H9 (cell line): Measurements from ENCODE around the gene ZNF335. TPM values are rescaled to one million over a fixed set of nuclear protein-coding genes. Genes with fewer than 3 reads are reported as not detected.

ENCODE experiments used
- DNase-seq: peaks from one replicate; pipeline ENCODE4 v3.0.0-alpha.2; 2017
- H2AFZ ChIP-seq: one replicate; pipeline ENCODE4 v1.6.1; 2013; ENCODE audit warnings: mild to moderate bottlenecking, low read length, control low read depth, moderate library complexity
- H2AK5ac ChIP-seq: 2 replicates; pipeline ENCODE4 v1.6.1; 2013; ENCODE audit warnings: low read length, control low read depth, mixed read lengths; ENCODE audit not compliant: insufficient read length
- H2BK120ac ChIP-seq: one replicate; pipeline ENCODE4 v1.6.1; 2013; ENCODE audit warnings: low read depth, mild to moderate bottlenecking, low read length, control low read depth, inconsistent platforms; ENCODE audit not compliant: poor library complexity, severe bottlenecking
- H2BK12ac ChIP-seq: 2 replicates; pipeline ENCODE4 v1.6.1; 2013; ENCODE audit warnings: low read length, control low read depth, mixed read lengths, low read depth; ENCODE audit not compliant: insufficient read length
- H2BK15ac ChIP-seq: 2 replicates; pipeline ENCODE4 v1.6.1; 2013; ENCODE audit warnings: low read depth, low read length, control low read depth
- H2BK20ac ChIP-seq: one replicate; pipeline ENCODE4 v1.6.1; 2013; ENCODE audit warnings: low read depth, mild to moderate bottlenecking, low read length, control low read depth, inconsistent platforms; ENCODE audit not compliant: poor library complexity, severe bottlenecking
- H2BK5ac ChIP-seq: 2 replicates; pipeline ENCODE4 v1.6.1; 2013; ENCODE audit warnings: low read length, control low read depth, mixed read lengths; ENCODE audit not compliant: insufficient read length
- H3K14ac ChIP-seq: 2 replicates; pipeline ENCODE4 v1.6.1; 2013; ENCODE audit warnings: low read length, control low read depth; ENCODE audit not compliant: insufficient read depth
- H3K18ac ChIP-seq: 2 replicates; pipeline ENCODE4 v1.6.1; 2013; ENCODE audit warnings: low read depth, mild to moderate bottlenecking, mixed read lengths, low read length, control low read depth; ENCODE audit not compliant: insufficient read length
- H3K23ac ChIP-seq: 2 replicates; pipeline ENCODE4 v1.6.1; 2013; ENCODE audit warnings: low read length, control low read depth, mixed read lengths, low read depth; ENCODE audit not compliant: insufficient read length
- H3K23me2 ChIP-seq: 2 replicates; pipeline ENCODE4 v1.6.1; 2013; ENCODE audit warnings: low read depth, mild to moderate bottlenecking, mixed read lengths, low read length, control low read depth; ENCODE audit not compliant: insufficient read length, poor library complexity, severe bottlenecking
- H3K27ac ChIP-seq: 2 replicates; pipeline ENCODE4 v1.5.1; 2013; ENCODE audit warnings: low read length, control low read depth, mixed read lengths, low read depth; ENCODE audit not compliant: insufficient read length
- H3K27me3 ChIP-seq: 2 replicates; pipeline ENCODE4 v1.6.1; 2013; ENCODE audit warnings: low read length, control low read depth, inconsistent platforms; ENCODE audit not compliant: insufficient read depth
- H3K4ac ChIP-seq: 2 replicates; pipeline ENCODE4 v1.6.1; 2013; ENCODE audit warnings: low read depth, mild to moderate bottlenecking, control low read depth, inconsistent platforms, low read length, moderate library complexity
- H3K4me1 ChIP-seq: 2 replicates; pipeline ENCODE4 v1.6.1; 2013; ENCODE audit warnings: low read length, control low read depth, inconsistent platforms; ENCODE audit not compliant: insufficient read depth
- H3K4me2 ChIP-seq: 2 replicates; pipeline ENCODE4 v1.6.1; 2013; ENCODE audit warnings: low read length, control low read depth, mixed read lengths; ENCODE audit not compliant: insufficient read length, insufficient read depth
- H3K56ac ChIP-seq: 2 replicates; pipeline ENCODE4 v1.6.1; 2013; ENCODE audit warnings: low read depth, mild to moderate bottlenecking, mixed read lengths, low read length, control low read depth; ENCODE audit not compliant: insufficient read length
- H3K79me1 ChIP-seq: 2 replicates; pipeline ENCODE4 v1.6.1; 2013; ENCODE audit warnings: low read depth, mild to moderate bottlenecking, moderate library complexity, low read length, control low read depth, inconsistent platforms; ENCODE audit not compliant: insufficient read depth, poor library complexity, severe bottlenecking
- H3K79me2 ChIP-seq: 2 replicates; pipeline ENCODE4 v1.6.1; 2013; ENCODE audit warnings: low read length, control low read depth, inconsistent platforms; ENCODE audit not compliant: insufficient read depth
- H3K9ac ChIP-seq: 2 replicates; pipeline ENCODE4 v1.6.1; 2013; ENCODE audit warnings: low read length, control low read depth, mixed read lengths; ENCODE audit not compliant: insufficient read length; ENCODE audit errors: extremely low read depth
- H3K9me3 ChIP-seq: one replicate; pipeline ENCODE4 v1.6.1; 2013; ENCODE audit warnings: low read depth, low read length, inconsistent platforms; ENCODE audit not compliant: control insufficient read depth
- H3T11ph ChIP-seq: one replicate; pipeline ENCODE4 v1.6.1; 2013; ENCODE audit warnings: mild to moderate bottlenecking, low read length, control low read depth, inconsistent platforms
- H4K20me1 ChIP-seq: one replicate; pipeline ENCODE4 v1.6.1; 2013; ENCODE audit not compliant: control insufficient read depth, insufficient read length, insufficient read depth
- H4K5ac ChIP-seq: 2 replicates; pipeline ENCODE4 v1.6.1; 2013; ENCODE audit warnings: low read depth, mild to moderate bottlenecking, mixed read lengths, low read length, control low read depth; ENCODE audit not compliant: insufficient read length
- H4K8ac ChIP-seq: replicated peaks from 2 replicates; pipeline ENCODE4 v1.6.1; 2013; ENCODE audit warnings: low read length, control low read depth, mixed read lengths, low read depth; ENCODE audit not compliant: insufficient read length
- H4K91ac ChIP-seq: 2 replicates; pipeline ENCODE4 v1.6.1; 2013; ENCODE audit warnings: low read depth, mild to moderate bottlenecking, moderate library complexity, mixed read lengths, low read length, control low read depth; ENCODE audit not compliant: insufficient read length
- H3K27ac Mint-ChIP-seq, 3 experiments: 2 replicates in 2 of 3; 3 replicates in 1 of 3; pipeline ENCODE4 v1.8.0; 2020 to 2021; ENCODE audit warnings: mixed read lengths in 3 of 3, mild to moderate bottlenecking in 1 of 3, moderate library complexity in 1 of 3
- H3K27me3 Mint-ChIP-seq: 2 replicates; pipeline ENCODE4 v1.8.0; 2021; ENCODE audit warnings: low read depth, mild to moderate bottlenecking, moderate library complexity, mixed read lengths
- H3K36me3 Mint-ChIP-seq, 3 experiments: 2 replicates in 2 of 3; 3 replicates in 1 of 3; pipeline ENCODE4 v1.8.0; 2020 to 2021; ENCODE audit warnings: low read depth in 3 of 3, mixed read lengths in 3 of 3; ENCODE audit not compliant: insufficient read depth in 1 of 3
- H3K4me1 Mint-ChIP-seq, 2 experiments: 2 replicates each; pipeline ENCODE4 v1.8.0; 2020; ENCODE audit warnings: mixed read lengths in 2 of 2
- H3K4me3 Mint-ChIP-seq, 2 experiments: 2 replicates in 1 of 2; 3 replicates in 1 of 2; pipeline ENCODE4 v1.8.0; 2020 to 2021; ENCODE audit warnings: mild to moderate bottlenecking in 2 of 2, mixed read lengths in 2 of 2, moderate library complexity in 1 of 2
- H3K9me3 Mint-ChIP-seq, 2 experiments: 2 replicates in 1 of 2; 3 replicates in 1 of 2; pipeline ENCODE4 v1.8.0; 2020; ENCODE audit warnings: mild to moderate bottlenecking in 2 of 2, mixed read lengths in 2 of 2, moderate library complexity in 1 of 2
- WGBS: extraction: QIAGEN DNeasy Blood & Tissue Kit; methylation state at CpG from one replicate; pipeline ENCODE4 v1.1.7; 2013; ENCODE audit warnings: missing lambda C conversion rate, low lambda C conversion rate, mixed read lengths; ENCODE audit not compliant: insufficient read length; ENCODE audit errors: extremely low coverage; 5-methylcytosine and 5-hydroxymethylcytosine counted together
- total RNA-seq: library from RNA; stranded (reverse); gene quantifications from 2 replicates; pipeline ENCODE4 v1.2.1, GENCODE V29; 2021
- TF ChIP-seq, protein P1 (sequence below): fragments of 200-600 bp; sonication (generic); conservative IDR thresholded peaks from 3 replicates; pipeline ENCODE4 v1.8.0; 2021; ENCODE audit warnings: antibody characterized with exemption, mild to moderate bottlenecking

The ZNF335 gene
- total RNA-seq, 1 experiment from 2014 or later, result 21.1 TPM

DNA sequence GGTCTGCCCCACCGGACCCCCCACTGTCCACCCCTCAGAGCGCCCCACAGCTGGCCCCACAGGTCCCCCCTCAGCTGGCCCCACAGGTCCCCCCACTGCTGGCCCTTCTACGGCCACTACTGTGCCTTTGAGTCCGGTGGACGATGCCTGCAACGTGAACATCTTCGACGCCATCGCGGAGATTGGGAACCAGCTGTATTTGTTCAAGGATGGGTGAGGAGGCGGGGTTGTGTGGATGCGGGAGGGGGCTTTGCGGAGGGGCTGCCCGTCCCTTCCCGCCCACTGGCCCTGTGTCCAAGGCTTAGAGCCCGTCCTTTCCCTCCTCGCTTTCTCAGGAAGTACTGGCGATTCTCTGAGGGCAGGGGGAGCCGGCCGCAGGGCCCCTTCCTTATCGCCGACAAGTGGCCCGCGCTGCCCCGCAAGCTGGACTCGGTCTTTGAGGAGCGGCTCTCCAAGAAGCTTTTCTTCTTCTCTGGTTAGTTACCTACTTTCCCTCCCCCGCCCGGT lies 41.4 kb upstream of the ZNF335 start:
- H3K4me3 Mint-ChIP-seq, result peak overlapping the region; percentile 59 to 77
- peaks cover 30 to 37% of the 10 kb centered on the region in 2 experiments for H3K4me1 Mint-ChIP-seq

More for the DNA sequence above, 41.4 kb upstream of the ZNF335 start:
- H2BK120ac ChIP-seq, result no peak overlapping the region
- TF ChIP-seq, protein P1, sequence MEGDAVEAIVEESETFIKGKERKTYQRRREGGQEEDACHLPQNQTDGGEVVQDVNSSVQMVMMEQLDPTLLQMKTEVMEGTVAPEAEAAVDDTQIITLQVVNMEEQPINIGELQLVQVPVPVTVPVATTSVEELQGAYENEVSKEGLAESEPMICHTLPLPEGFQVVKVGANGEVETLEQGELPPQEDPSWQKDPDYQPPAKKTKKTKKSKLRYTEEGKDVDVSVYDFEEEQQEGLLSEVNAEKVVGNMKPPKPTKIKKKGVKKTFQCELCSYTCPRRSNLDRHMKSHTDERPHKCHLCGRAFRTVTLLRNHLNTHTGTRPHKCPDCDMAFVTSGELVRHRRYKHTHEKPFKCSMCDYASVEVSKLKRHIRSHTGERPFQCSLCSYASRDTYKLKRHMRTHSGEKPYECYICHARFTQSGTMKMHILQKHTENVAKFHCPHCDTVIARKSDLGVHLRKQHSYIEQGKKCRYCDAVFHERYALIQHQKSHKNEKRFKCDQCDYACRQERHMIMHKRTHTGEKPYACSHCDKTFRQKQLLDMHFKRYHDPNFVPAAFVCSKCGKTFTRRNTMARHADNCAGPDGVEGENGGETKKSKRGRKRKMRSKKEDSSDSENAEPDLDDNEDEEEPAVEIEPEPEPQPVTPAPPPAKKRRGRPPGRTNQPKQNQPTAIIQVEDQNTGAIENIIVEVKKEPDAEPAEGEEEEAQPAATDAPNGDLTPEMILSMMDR, result no peak
- H3K27ac ChIP-seq, result no peak overlapping the region
- H3K14ac ChIP-seq, result no peak overlapping the region
- no peaks in the 10 kb centered on the region; the same call in 1 of the 2 replicates for H3K27me3 ChIP-seq
- H3K4me1 ChIP-seq, result peaks cover 6% of the 10 kb centered on the region; the same call in 1 of the 2 replicates
- no peak overlapping the region for H3K18ac ChIP-seq
- Mint-ChIP-seq H3K9me3 (peaks cover 5 to 17% of the 10 kb centered on the region in 2 experiments; a peak in 2 of 5 replicates), H3K27me3 (peaks cover 23% of the 10 kb centered on the region), H3K36me3 (peaks cover 7 to 18% (median 12%) of the 10 kb centered on the region in 3 experiments), H3K27ac (peak overlapping the region in 1 of 3 experiments; percentile 50; a peak in 1 of 7 replicates)
- no peak overlapping the region for H2AK5ac ChIP-seq
- H3K9me3 ChIP-seq, result no peaks in the 10 kb centered on the region
- H2BK20ac ChIP-seq, result no peak overlapping the region
- H3K9ac ChIP-seq, result no peak overlapping the region
- H4K91ac ChIP-seq, result no peak overlapping the region
- WGBS, result no CpG with 5 or more reads among the region's 29 CpGs
- no peak overlapping the region for H2AFZ ChIP-seq
- H3K79me1 ChIP-seq, result no peaks in the 10 kb centered on the region
- H3K23ac ChIP-seq, result no peak overlapping the region
- H3K4ac ChIP-seq, result no peak overlapping the region
- H3T11ph ChIP-seq, result no peak overlapping the region
- no peak overlapping the region for H2BK12ac ChIP-seq
- no peaks in the 10 kb centered on the region for H4K20me1 ChIP-seq
- H3K4me2 ChIP-seq, result peak overlapping the region; percentile 34
- DNase-seq, result no peak
- H3K23me2 ChIP-seq, result peaks cover 6% of the 10 kb centered on the region
- no peaks in the 10 kb centered on the region for H3K79me2 ChIP-seq
- H3K56ac ChIP-seq, result no peak overlapping the region
- H4K5ac ChIP-seq, result no peak overlapping the region
- H4K8ac ChIP-seq, result no peak overlapping the region
- H2BK5ac ChIP-seq, result no peak overlapping the region
- H2BK15ac ChIP-seq, result no peak overlapping the region
